AG04450 (cell line): ENCODE measurements around the gene TTLL11. TPM values are rescaled to one million over a fixed set of nuclear protein-coding genes. Genes with fewer than 3 reads are reported as not detected.

Experiments
- CTCF ChIA-PET: fragments of 300-600, 350-600 bp; formaldehyde crosslinking; extraction: SDS; loops from one replicate; lab custom pipeline; 2022; ENCODE audit warnings: antibody characterized with exemption, inconsistent platforms; lab: Charles Lee
- POLR2A ChIA-PET: fragments of 350-600 bp; formaldehyde crosslinking; extraction: SDS; loops from one replicate; lab custom pipeline; 2021; ENCODE audit warnings: antibody characterized with exemption, inconsistent platforms; lab: Yijun Ruan, JAX
- DNase-seq: peaks from one replicate; pipeline ENCODE4 v3.0.0-alpha.2; 2011; ENCODE audit warnings: low read depth, low spot score
- H3K27ac ChIP-seq: one replicate; pipeline ENCODE4 v1.5.1; 2012; ENCODE audit warnings: low read depth, low read length, control low read depth
- H3K27me3 ChIP-seq: one replicate; pipeline ENCODE4 v1.6.0; 2012; ENCODE audit warnings: low read length; ENCODE audit not compliant: control insufficient read depth, insufficient read depth
- H3K4me3 ChIP-seq: 2 replicates; pipeline ENCODE4 v1.5.1; 2011; ENCODE audit warnings: mild to moderate bottlenecking, low read depth, low read length, control low read depth
- H3K9me3 ChIP-seq: 2 replicates; pipeline ENCODE4 v1.5.1; 2012; ENCODE audit warnings: low read length; ENCODE audit not compliant: control insufficient read depth, insufficient read depth
- CTCF ChIP-seq: IDR thresholded peaks from 2 replicates; pipeline ENCODE4 v1.5.1; 2011; ENCODE audit warnings: low read depth, low read length, control low read depth, inconsistent platforms
- polyA plus RNA-seq: library from polyadenylated mRNA; depleted of rRNA; stranded (reverse); fragments of >200 nt; gene quantifications from 2 replicates; pipeline ENCODE4 v1.2.3, GENCODE V29; 2011

The TTLL11 gene
- polyA plus RNA-seq, 1 experiment = 4.6 TPM

DNA sequence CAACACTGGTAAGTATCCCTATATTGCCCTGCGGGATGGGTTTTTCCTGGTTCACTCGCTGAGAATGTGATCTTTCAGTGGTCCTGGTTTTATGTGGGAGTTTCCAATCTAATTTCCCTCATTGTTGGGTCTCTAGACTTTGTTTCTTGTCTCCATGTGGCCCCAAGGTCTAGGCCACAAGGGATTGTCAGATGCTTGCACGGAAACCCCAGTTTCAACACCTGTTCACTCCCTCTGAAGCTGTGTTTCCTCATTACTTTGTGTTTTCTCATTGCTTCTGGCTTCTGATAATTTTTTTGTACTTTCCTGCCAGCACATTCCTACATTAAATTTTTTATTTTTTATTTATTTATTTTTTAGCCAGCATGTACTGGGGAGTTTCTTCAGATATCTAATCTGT lies 191.5 kb downstream of the TTLL11 start:
- Histone ChIP-seq H3K4me3 (no peak overlapping the region), H3K27ac (no peak overlapping the region), H3K27me3 (no peaks in the 10 kb centered on the region), H3K9me3 (no peaks in the 10 kb centered on the region)
- ChIA-PET CTCF (interaction anchor here (0.9 kb wide), 1 partner anchor 356 kb away, joined by 3 read pairs; no protein-coding TSS in a partner anchor), POLR2A (interaction anchor here (0.7 kb wide), 1 partner anchor 615 kb away, joined by 4 read pairs; no protein-coding TSS in a partner anchor)
- no peak for TF ChIP-seq CTCF
- no peak for DNase-seq

GRCh38 chr9:121900163-121900562 lies 192.9 kb downstream of the TTLL11 start:
- no peak for TF ChIP-seq CTCF
- H3K27ac ChIP-seq = no peak overlapping the region
- DNase-seq = no peak
- POLR2A ChIA-PET = no interaction called here
- no peak overlapping the region for H3K4me3 ChIP-seq
- H3K9me3 ChIP-seq = no peaks in the 10 kb centered on the region
- CTCF ChIA-PET = no interaction called here
- no peaks in the 10 kb centered on the region for H3K27me3 ChIP-seq

- Histone ChIP-seq H3K9me3 (no peaks in the 10 kb centered on the region), H3K4me3 (no peak overlapping the region), H3K27me3 (no peaks in the 10 kb centered on the region), H3K27ac (no peak overlapping the region)
- CTCF ChIA-PET = no interaction called here
- no peak for DNase-seq
- POLR2A ChIA-PET = interaction anchor here (0.6 kb wide), 1 partner anchor 37 kb away, joined by 5 read pairs; no protein-coding TSS in a partner anchor
- no peak for TF ChIP-seq CTCF
Observed at GRCh38 chr9:121898856-121899255, 194.3 kb downstream of the TTLL11 start.

- POLR2A ChIA-PET = no interaction called here
- CTCF ChIA-PET = no interaction called here
- no peak for TF ChIP-seq CTCF
- DNase-seq = no peak
- Histone ChIP-seq H3K4me3 (no peak overlapping the region), H3K27me3 (no peaks in the 10 kb centered on the region), H3K27ac (no peak overlapping the region), H3K9me3 (no peaks in the 10 kb centered on the region)
Observed at GRCh38 chr9:121897140-121897539, 196.0 kb downstream of the TTLL11 start.

DNA sequence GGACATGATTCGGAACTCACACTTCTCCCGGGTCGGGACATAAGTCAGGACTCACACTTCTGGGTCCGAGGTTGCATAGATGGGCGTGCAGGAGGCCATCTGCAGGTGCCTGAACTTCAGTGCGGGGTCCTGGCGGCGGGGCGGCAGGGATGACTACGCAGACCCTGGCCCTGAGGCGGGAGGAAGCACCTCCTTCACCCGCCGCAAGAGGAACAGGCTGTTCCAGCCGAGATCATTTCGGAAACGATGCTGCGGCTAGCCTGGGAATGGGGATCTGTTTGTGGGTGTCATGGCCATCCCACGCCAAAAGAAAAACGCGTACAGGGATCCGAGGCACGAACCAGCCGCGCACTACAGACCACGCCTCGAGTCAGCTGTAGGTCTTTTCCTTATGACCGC lies 196.6 kb downstream of the TTLL11 start:
- CTCF ChIA-PET = no interaction called here
- Histone ChIP-seq H3K9me3 (no peaks in the 10 kb centered on the region), H3K27me3 (no peaks in the 10 kb centered on the region), H3K4me3 (no peak overlapping the region), H3K27ac (no peak overlapping the region)
- DNase-seq = no peak
- TF ChIP-seq CTCF = no peak
- POLR2A ChIA-PET = no interaction called here
